GM12873 (cell line): ENCODE results near the gene FAM53A.

Experiments used
- TF ChIP-seq, protein P1 (sequence below): IDR thresholded peaks from 2 replicates; pipeline ENCODE4 v1.5.1; 2012; ENCODE audit warnings: low read depth, mild to moderate bottlenecking, moderate library complexity, low read length, control low read depth; ENCODE audit not compliant: insufficient read depth; ENCODE audit errors: missing control alignments

Gene FAM53A

DNA sequence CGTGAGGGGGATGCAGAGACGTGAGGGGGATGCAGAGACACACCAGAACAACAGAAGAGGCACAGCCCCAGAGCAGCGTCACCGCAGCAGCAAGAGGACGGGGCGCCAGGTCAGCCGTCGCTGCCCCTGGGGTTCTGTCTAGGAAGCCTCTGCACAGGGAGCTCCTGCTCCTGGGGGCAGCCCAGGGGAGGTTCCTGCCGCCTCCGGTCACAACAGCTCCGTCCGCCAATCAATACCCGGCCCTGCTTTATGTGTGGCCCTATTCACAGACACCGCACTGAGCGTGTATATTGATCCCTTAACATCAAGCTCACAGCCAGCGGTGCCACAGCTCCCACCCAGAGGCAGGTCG lies 69.6 kb downstream of the FAM53A start:
- TF ChIP-seq, protein P1, sequence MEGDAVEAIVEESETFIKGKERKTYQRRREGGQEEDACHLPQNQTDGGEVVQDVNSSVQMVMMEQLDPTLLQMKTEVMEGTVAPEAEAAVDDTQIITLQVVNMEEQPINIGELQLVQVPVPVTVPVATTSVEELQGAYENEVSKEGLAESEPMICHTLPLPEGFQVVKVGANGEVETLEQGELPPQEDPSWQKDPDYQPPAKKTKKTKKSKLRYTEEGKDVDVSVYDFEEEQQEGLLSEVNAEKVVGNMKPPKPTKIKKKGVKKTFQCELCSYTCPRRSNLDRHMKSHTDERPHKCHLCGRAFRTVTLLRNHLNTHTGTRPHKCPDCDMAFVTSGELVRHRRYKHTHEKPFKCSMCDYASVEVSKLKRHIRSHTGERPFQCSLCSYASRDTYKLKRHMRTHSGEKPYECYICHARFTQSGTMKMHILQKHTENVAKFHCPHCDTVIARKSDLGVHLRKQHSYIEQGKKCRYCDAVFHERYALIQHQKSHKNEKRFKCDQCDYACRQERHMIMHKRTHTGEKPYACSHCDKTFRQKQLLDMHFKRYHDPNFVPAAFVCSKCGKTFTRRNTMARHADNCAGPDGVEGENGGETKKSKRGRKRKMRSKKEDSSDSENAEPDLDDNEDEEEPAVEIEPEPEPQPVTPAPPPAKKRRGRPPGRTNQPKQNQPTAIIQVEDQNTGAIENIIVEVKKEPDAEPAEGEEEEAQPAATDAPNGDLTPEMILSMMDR, result no peak

DNA sequence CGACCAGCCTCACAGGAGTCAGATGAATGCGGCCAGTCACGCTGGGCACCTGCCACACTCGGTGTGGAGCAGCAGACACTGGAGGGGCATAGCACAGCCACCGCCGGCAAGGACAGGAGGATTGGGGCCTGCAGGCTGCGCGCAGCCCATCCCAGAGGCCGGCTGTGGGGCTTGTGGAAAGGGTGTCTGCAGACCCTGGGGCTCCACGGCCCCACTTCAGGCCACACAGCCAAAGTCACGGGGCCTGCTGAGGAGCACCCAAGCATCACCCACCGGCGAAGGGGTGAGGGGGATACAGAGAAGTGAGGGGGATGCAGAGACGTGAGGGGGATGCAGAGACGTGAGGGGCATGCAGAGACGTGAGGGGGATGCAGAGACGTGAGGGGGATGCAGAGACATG lies 70.1 kb downstream of the FAM53A start:
- TF ChIP-seq, protein P1, result no peak

DNA sequence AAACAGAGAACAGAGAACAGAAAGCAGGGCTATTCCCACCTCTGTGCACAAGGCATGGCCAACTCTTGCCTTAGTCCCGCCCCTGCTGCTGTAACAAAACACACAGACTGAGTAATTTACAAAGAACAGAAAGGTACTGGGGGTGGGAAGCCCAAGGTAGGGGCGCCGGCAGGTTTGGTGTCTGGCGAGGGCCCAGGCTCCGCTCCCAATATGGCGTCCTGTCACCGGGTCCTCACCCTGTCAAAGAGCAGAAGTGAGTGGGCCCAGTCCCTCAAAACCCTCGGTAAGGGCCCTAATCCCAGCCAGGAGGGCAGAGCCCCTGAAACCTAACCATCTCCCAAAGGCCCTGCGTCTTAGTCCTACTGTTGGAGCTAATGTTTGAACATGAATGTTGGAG lies 71.0 kb downstream of the FAM53A start:
- TF ChIP-seq, protein P1, result no peak

DNA sequence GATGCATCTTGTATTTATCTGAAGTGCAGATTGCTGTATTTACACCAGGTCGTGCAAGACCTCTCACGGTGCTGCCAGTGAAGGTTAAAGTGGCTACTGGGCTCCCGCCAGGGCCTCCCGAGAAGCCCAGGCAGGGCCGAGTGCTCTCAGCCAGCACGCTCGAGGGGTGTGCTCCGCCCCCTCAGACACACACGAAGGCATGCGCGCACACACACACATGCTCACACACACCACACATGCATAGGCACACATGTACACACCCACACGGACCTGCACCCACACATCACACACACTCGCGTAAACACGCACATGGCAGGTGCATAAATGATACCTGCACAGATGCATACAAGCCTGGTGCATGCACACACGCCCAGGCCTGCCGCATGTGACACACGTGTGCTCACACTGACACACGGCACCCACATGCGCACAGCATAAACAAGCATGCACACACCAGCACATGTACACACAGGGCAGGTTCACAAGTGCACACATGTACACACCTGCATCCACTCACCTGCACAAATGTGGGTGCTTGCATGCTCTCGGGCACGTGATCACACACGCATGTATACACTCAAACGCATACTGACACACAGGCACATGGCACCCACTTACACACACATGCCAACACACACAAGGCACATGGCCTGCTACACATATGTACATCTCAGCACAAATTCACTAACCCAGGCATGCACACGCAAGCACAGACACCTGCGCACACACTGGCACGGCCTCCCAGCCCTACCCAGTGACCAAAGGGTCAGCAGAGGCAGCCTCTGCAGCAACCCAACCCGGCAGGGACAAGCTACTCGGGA lies 71.6 kb downstream of the FAM53A start:
- TF ChIP-seq, protein P1, result no peak

DNA sequence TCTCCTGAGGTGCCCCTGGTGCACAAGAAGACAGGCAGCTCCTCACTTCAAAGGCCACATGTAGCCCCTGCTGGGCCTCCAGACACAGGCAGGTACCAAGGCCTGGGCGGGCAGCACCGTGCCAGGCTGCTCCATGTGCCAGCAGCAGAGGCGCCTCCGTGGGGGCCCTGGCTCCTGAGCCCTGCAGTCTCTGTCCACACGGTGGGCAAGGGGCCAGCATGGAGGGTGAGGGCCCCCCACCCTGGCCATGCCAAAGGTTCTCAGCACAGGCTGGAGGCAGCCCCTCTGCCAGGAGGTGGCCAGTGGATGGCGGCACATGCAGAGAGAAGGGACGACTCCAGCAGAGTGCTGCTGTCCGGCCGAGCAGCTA lies 72.6 kb downstream of the FAM53A start:
- TF ChIP-seq, protein P1, result no peak

DNA sequence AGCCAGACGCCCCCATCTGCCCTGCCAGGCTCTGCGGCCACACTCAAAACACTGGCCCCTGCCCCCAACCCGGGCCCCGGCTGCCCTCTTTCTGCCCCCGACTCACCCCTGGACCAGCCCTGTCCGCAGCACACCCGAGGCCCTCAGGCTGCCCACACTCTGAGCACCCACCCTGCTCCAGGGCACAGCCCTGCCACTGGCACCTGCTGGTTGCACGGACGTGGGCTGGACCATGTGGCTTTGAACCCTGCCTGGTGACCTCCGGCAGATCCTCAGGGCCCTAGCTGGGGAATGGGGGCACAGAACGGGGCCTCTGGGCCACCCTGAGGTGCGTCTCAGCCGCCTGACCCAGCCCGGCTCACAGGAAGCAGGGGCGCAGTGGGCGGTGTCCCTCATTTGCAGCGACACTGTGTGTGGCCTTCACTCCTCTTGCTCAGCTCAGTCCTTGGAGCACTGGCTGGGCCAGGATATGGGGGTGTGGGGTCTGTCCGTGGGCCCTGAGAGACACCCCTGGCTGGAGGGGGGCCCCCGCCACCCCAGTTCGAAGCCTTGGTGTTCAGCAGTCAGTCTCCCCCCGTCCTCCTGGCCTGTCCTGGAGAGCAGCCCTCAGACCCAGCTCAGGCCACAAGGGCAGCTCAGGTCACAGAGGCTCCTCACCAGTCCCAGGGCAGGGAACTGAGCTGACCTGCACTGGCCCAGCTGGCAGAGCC lies 73.2 kb downstream of the FAM53A start:
- TF ChIP-seq, protein P1, result no peak

DNA sequence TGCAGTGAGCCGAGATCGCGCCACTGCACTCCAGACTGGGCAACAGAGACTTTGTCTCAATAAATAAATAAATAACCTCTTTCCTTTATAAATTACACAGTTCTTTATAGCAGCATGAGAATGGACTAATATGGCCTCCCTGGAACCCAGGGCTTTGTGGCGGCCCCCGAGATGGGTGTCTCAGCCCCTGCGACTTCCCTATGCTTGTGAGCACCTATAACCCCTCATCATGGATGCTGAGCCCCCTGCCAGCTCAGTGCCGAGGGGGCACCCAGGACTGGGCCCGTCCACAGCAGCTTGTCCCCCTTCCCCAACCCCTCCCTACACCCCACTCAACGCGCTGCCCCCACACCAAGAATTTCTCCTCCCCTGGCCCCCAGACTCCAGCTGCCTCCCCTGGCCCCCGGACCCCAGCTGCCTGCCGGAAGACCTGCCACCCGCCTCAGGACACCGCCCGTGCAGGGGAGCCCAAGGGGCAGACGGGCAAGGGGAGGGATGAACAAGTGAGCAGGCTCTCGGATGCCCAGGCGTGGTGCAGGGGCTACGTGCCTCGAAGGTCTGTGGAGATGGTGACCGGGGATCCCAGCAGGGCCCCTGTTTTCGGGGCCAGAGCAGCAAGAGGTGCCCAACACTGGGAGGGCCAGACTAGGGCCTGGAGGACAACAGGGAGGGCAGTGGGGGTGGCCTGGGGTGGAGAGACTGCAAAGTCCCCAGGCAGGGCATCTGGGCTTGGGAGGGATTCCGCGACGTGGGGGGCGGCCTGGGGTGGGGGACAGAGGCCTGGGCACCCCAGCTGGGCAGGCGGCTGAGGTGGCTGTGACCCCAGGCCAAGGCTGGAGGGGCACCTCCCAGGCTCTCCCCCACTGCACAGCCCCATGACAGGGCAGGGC lies 74.0 kb downstream of the FAM53A start:
- TF ChIP-seq, protein P1, result no peak
